Rectal smooth muscle tissue (tissue), 1 donor: ENCODE data around the gene SHROOM4.

Experiments used
- H3K27ac ChIP-seq: one replicate; pipeline ENCODE4 v1.7.0; 2013; ENCODE audit warnings: low read depth, low read length, inconsistent platforms
- H3K27me3 ChIP-seq: one replicate; pipeline ENCODE4 v1.7.0; 2013; ENCODE audit warnings: low read length; ENCODE audit not compliant: control insufficient read depth, insufficient read depth
- H3K36me3 ChIP-seq: one replicate; pipeline ENCODE4 v1.7.0; 2013; ENCODE audit warnings: low read length; ENCODE audit not compliant: control insufficient read depth, insufficient read depth
- H3K4me1 ChIP-seq: one replicate; pipeline ENCODE4 v1.7.0; 2013; ENCODE audit warnings: low read length; ENCODE audit not compliant: control insufficient read depth, insufficient read depth
- H3K4me3 ChIP-seq: one replicate; pipeline ENCODE4 v1.7.0; 2013; ENCODE audit warnings: low read length
- H3K9ac ChIP-seq: one replicate; pipeline ENCODE4 v1.7.0; 2013; ENCODE audit warnings: low read length

Gene SHROOM4

GRCh38 chrX:50627696-50628095, 186.3 kb downstream of the SHROOM4 start:
- Histone ChIP-seq H3K27ac (no peak overlapping the region), H3K27me3 (no peaks in the 10 kb centered on the region), H3K36me3 (no peaks in the 10 kb centered on the region), H3K4me3 (no peak overlapping the region), H3K9ac (no peak overlapping the region), H3K4me1 (no peaks in the 10 kb centered on the region)

GRCh38 chrX:50626432-50626831, 187.6 kb downstream of the SHROOM4 start:
- H3K4me1 ChIP-seq, result no peaks in the 10 kb centered on the region
- H3K4me3 ChIP-seq, result no peak overlapping the region
- no peaks in the 10 kb centered on the region for H3K36me3 ChIP-seq
- no peak overlapping the region for H3K27ac ChIP-seq
- no peaks in the 10 kb centered on the region for H3K27me3 ChIP-seq
- H3K9ac ChIP-seq, result no peak overlapping the region

GRCh38 chrX:50622751-50623150, 191.2 kb downstream of the SHROOM4 start:
- no peak overlapping the region for H3K27ac ChIP-seq
- no peaks in the 10 kb centered on the region for H3K4me1 ChIP-seq
- H3K4me3 ChIP-seq, result no peak overlapping the region
- H3K9ac ChIP-seq, result no peak overlapping the region
- H3K27me3 ChIP-seq, result no peaks in the 10 kb centered on the region
- no peaks in the 10 kb centered on the region for H3K36me3 ChIP-seq

- Histone ChIP-seq H3K9ac (no peak overlapping the region), H3K27ac (no peak overlapping the region), H3K4me3 (no peak overlapping the region), H3K4me1 (no peaks in the 10 kb centered on the region), H3K27me3 (no peaks in the 10 kb centered on the region), H3K36me3 (no peaks in the 10 kb centered on the region)
Measured at GRCh38 chrX:50618788-50619558, 195.0 kb downstream of the SHROOM4 start.

- H3K9ac ChIP-seq, result no peak overlapping the region
- H3K4me1 ChIP-seq, result no peaks in the 10 kb centered on the region
- no peak overlapping the region for H3K27ac ChIP-seq
- no peaks in the 10 kb centered on the region for H3K27me3 ChIP-seq
- H3K4me3 ChIP-seq, result no peak overlapping the region
- H3K36me3 ChIP-seq, result no peaks in the 10 kb centered on the region
Measured at GRCh38 chrX:50617183-50617582, 196.8 kb downstream of the SHROOM4 start.

GRCh38 chrX:50615570-50616158, 198.3 kb downstream of the SHROOM4 start:
- Histone ChIP-seq H3K9ac (no peak overlapping the region), H3K27me3 (no peaks in the 10 kb centered on the region), H3K4me1 (no peaks in the 10 kb centered on the region), H3K27ac (no peak overlapping the region), H3K36me3 (no peaks in the 10 kb centered on the region), H3K4me3 (no peak overlapping the region)

- no peak overlapping the region for H3K4me3 ChIP-seq
- H3K27me3 ChIP-seq, result no peaks in the 10 kb centered on the region
- no peak overlapping the region for H3K9ac ChIP-seq
- H3K4me1 ChIP-seq, result no peaks in the 10 kb centered on the region
- no peak overlapping the region for H3K27ac ChIP-seq
- no peaks in the 10 kb centered on the region for H3K36me3 ChIP-seq
Measured at GRCh38 chrX:50614460-50614859, 199.5 kb downstream of the SHROOM4 start.

- Histone ChIP-seq H3K36me3 (no peaks in the 10 kb centered on the region), H3K4me1 (no peaks in the 10 kb centered on the region), H3K9ac (no peak overlapping the region), H3K27me3 (no peaks in the 10 kb centered on the region), H3K27ac (no peak overlapping the region), H3K4me3 (no peak overlapping the region)
Measured at GRCh38 chrX:50613846-50614245, 200.1 kb downstream of the SHROOM4 start.

GRCh38 chrX:50609796-50610195, 204.2 kb downstream of the SHROOM4 start:
- Histone ChIP-seq H3K4me1 (no peaks in the 10 kb centered on the region), H3K27ac (no peak overlapping the region), H3K4me3 (no peak overlapping the region), H3K36me3 (no peaks in the 10 kb centered on the region), H3K27me3 (peaks cover 4% of the 10 kb centered on the region), H3K9ac (no peak overlapping the region)

- Histone ChIP-seq H3K4me3 (no peak overlapping the region), H3K36me3 (no peaks in the 10 kb centered on the region)
Measured at GRCh38 chrX:50606300-50606950, 207.6 kb downstream of the SHROOM4 start.

GRCh38 chrX:50596056-50596455, 217.9 kb downstream of the SHROOM4 start:
- H3K36me3 ChIP-seq, result no peaks in the 10 kb centered on the region
- H3K4me3 ChIP-seq, result no peak overlapping the region
- H3K9ac ChIP-seq, result no peak overlapping the region
- H3K27me3 ChIP-seq, result no peaks in the 10 kb centered on the region
- H3K4me1 ChIP-seq, result no peaks in the 10 kb centered on the region
- no peak overlapping the region for H3K27ac ChIP-seq

More at GRCh38 chrX:50606300-50606950, 207.6 kb downstream of the SHROOM4 start:
- Histone ChIP-seq H3K27ac (no peak overlapping the region), H3K4me1 (no peaks in the 10 kb centered on the region), H3K9ac (no peak overlapping the region), H3K27me3 (peaks cover 4% of the 10 kb centered on the region)

GRCh38 chrX:50594788-50595187, 219.2 kb downstream of the SHROOM4 start:
- Histone ChIP-seq H3K36me3 (no peaks in the 10 kb centered on the region), H3K9ac (no peak overlapping the region), H3K27me3 (no peaks in the 10 kb centered on the region), H3K4me1 (no peaks in the 10 kb centered on the region), H3K4me3 (no peak overlapping the region), H3K27ac (no peak overlapping the region)
